ENCODE measurements around the gene ADRA2A. TPM values are rescaled to one million over a fixed set of nuclear protein-coding genes. Genes with fewer than 3 reads are reported as not detected.

ADRA2A gene
- total and polyA plus RNA-seq, 2 donors: 0.09 to 0.80 TPM

DNA sequence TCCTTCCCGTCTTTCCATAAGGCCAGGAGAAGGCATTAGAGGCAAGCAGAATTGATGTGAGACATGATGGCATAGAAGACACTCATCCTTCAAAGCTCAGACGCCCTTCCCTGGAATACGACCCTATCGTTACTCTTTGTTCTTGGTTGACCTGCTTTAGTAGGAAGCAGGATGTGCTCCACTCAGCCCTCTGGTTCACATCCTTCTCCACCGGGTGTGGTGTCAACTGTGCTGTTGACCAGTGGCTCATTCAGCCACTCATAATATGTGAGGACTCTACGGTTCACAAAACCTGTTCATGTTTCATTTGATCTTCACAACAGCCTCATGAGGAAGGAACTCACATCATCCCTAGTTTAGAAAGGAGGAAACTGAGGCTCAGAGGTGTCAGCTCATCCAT lies 47.1 kb downstream of the ADRA2A start:
- Histone ChIP-seq H3K36me3 (ENCODE audit: control insufficient read depth in 2 of 2, insufficient read depth in 2 of 2, low read length in 1 of 2) (no peaks in the 10 kb centered on the region), H3K4me1 (ENCODE audit: control insufficient read depth in 2 of 2, insufficient read depth in 2 of 2, low read length in 2 of 2) (no peaks in the 10 kb centered on the region), H3K4me3 (ENCODE audit: low read length in 2 of 2) (no peak overlapping the region), H3K27me3 (ENCODE audit: control insufficient read depth in 2 of 2, insufficient read depth in 1 of 2, low read length in 1 of 2) (no peaks in the 10 kb centered on the region), H3K27ac (ENCODE audit: low read depth in 1 of 2, low read length in 1 of 2) (no peak overlapping the region), H3K9me3 (ENCODE audit: control insufficient read depth in 2 of 2, insufficient read depth in 1 of 2, low read length in 1 of 2) (peaks cover 0 to 3% of the 10 kb centered on the region in 2 donors)
- 96% methylated on average over 6 of the region's 6 CpGs for WGBS
- DNase-seq (ENCODE audit: low read depth in 6 of 9, low spot score in 9 of 9): no peak

DNA sequence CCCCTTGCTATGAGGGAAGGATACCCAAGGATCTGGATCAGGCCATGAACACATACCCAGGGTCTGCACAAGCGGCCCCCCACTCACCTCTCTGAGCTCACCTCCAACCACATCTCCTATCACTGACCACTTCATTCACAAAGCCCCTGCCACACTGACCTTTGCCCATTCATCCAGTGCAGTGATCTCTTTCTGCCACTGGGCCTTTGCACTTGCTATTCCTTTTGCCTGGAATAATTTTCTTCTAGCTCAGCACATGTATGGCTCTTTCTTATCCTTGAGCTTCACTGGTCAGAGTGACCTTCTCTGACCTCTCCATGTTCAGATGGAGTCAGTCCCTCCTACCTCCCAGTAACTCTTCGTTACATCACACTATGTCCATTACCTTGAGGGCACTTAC lies 48.3 kb downstream of the ADRA2A start:
- Histone ChIP-seq H3K27me3 (ENCODE audit: control insufficient read depth in 2 of 2, insufficient read depth in 1 of 2, low read length in 1 of 2) (no peaks in the 10 kb centered on the region), H3K27ac (ENCODE audit: low read depth in 1 of 2, low read length in 1 of 2) (no peak overlapping the region), H3K4me3 (ENCODE audit: low read length in 2 of 2) (no peak overlapping the region), H3K36me3 (ENCODE audit: control insufficient read depth in 2 of 2, insufficient read depth in 2 of 2, low read length in 1 of 2) (no peaks in the 10 kb centered on the region), H3K9me3 (ENCODE audit: control insufficient read depth in 2 of 2, insufficient read depth in 1 of 2, low read length in 1 of 2) (peaks cover 0 to 3% of the 10 kb centered on the region in 2 donors), H3K4me1 (ENCODE audit: control insufficient read depth in 2 of 2, insufficient read depth in 2 of 2, low read length in 2 of 2) (no peaks in the 10 kb centered on the region)
- no peak for DNase-seq (ENCODE audit: low read depth in 6 of 9, low spot score in 9 of 9)
- WGBS: 90% methylated on average over 2 of the region's 2 CpGs

DNA sequence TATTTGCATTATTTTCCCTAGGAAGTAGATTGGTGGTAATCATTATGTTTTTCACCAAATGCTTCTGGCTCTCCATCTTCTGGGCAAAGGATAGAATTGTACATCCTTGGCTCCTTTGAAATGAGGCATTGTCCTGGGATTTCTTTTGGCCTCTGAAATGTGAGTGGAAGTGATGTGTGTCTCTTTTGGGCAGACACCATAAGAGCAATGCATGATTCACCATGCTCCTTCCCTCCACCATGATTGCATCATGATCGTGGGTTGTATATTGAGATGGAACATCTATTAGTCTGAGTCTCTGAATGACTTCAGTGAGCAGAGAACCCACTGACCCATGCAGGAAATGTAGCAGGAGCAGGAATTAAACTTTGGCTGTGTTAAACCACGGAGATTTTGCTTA lies 49.2 kb downstream of the ADRA2A start:
- no peak for DNase-seq (ENCODE audit: low read depth in 6 of 9, low spot score in 9 of 9)
- no peak overlapping the region for H3K27ac ChIP-seq (ENCODE audit: low read depth in 1 of 2, low read length in 1 of 2)
- 82% methylated on average over 2 of the region's 2 CpGs for WGBS
- H3K4me3 ChIP-seq (ENCODE audit: low read length in 2 of 2): no peak overlapping the region
- H3K27me3 ChIP-seq (ENCODE audit: control insufficient read depth in 2 of 2, insufficient read depth in 1 of 2, low read length in 1 of 2): no peaks in the 10 kb centered on the region
- H3K9me3 ChIP-seq (ENCODE audit: control insufficient read depth in 2 of 2, insufficient read depth in 1 of 2, low read length in 1 of 2): peaks cover 0 to 3% of the 10 kb centered on the region in 2 donors
- H3K4me1 ChIP-seq (ENCODE audit: control insufficient read depth in 2 of 2, insufficient read depth in 2 of 2, low read length in 2 of 2): no peaks in the 10 kb centered on the region
- no peaks in the 10 kb centered on the region for H3K36me3 ChIP-seq (ENCODE audit: control insufficient read depth in 2 of 2, insufficient read depth in 2 of 2, low read length in 1 of 2)

DNA sequence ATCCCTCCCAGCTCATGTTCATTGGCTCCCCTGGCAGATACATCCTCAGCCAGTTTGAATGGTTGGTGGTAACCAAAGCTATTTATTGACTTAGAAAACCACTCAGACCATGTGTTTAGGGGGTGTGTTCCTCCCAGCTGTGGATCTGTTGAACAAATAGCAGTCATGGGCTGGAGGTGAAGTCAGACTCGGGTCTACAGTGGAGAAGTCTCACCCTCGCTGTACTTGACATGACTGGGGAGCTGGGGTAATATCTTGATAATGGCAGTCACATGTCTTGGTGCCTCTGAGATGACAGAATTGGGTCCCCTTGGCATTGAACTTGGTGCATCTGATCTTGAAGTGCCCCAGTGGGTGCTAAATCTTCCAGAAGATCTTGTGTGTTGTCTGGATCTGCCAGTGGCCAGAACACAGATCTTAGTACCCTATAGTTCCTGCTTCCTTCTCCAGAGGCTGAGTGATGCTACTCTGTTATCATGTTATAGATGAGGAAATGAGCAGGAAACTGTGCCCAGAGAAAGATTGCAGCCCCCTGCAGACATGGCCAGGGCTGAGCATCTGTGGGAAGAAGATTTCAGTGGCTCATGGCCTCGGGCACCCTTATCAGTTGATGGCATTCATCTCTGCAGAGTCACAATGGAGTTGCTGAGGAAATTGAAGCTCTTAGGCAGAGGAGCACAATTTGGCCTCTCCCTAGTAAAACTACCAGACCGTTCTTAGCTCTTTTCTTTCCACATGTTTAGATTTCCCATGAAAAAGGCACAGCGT lies 50.4 kb downstream of the ADRA2A start:
- H3K27ac ChIP-seq (ENCODE audit: low read depth in 1 of 2, low read length in 1 of 2): no peak overlapping the region
- no peak for DNase-seq (ENCODE audit: low read depth in 6 of 9, low spot score in 9 of 9)

DNA sequence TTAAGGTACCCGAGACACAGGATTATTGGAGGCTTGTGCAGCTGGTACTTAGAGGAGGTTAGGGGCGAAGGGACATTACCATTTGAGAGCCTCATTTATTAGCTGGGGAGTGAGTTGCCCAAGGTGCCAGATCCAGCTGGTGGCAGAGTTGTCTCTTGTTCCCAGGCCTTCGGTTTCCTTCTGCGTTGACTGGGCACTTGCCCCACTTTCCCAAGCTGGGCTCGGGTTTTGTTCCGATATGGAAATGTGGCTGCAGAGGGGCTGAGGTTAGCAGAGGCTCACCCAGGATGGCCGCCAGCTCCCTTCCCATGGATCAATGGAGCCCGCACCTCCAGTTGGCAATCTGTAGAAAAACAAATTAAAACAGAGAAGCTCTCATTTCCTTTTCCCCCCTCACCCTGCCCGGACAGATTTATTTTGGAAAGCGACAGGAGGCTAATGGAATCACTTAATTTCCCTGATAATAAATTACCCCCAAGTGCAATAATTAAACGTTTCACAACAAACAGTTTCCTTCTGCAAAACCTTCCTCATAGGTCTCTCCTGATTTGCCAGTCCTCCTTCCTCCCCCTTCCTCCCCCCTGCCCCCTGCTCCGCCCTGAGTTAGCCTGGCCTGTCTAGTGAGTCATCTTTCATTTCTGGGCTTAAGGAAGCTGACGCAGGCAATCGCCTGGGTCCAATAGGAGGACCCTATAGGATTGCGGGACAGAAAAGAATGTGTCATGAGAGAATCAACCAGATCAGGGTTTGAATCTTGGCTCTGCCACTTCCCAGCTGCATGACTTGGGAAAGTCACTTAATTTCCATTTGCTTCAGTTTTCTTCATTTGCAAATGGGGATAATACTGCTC lies 51.7 kb downstream of the ADRA2A start:
- DNase-seq (ENCODE audit: low read depth in 6 of 9, low spot score in 9 of 9): no peak
- no peaks in the 10 kb centered on the region for H3K36me3 ChIP-seq (ENCODE audit: control insufficient read depth in 2 of 2, insufficient read depth in 2 of 2, low read length in 1 of 2)
- no peaks in the 10 kb centered on the region for H3K27me3 ChIP-seq (ENCODE audit: control insufficient read depth in 2 of 2, insufficient read depth in 1 of 2, low read length in 1 of 2)
- WGBS: 84% methylated on average over 15 of the region's 15 CpGs
- no peaks in the 10 kb centered on the region for H3K4me1 ChIP-seq (ENCODE audit: control insufficient read depth in 2 of 2, insufficient read depth in 2 of 2, low read length in 2 of 2)
- H3K4me3 ChIP-seq (ENCODE audit: low read length in 2 of 2): no peak overlapping the region
- peaks cover 0 to under 1% of the 10 kb centered on the region in 2 donors for H3K9me3 ChIP-seq (ENCODE audit: control insufficient read depth in 2 of 2, insufficient read depth in 1 of 2, low read length in 1 of 2)
- no peak overlapping the region for H3K27ac ChIP-seq (ENCODE audit: low read depth in 1 of 2, low read length in 1 of 2)

More for the DNA sequence above, 50.4 kb downstream of the ADRA2A start:
- Histone ChIP-seq H3K4me3 (ENCODE audit: low read length in 2 of 2) (no peak overlapping the region), H3K36me3 (ENCODE audit: control insufficient read depth in 2 of 2, insufficient read depth in 2 of 2, low read length in 1 of 2) (no peaks in the 10 kb centered on the region), H3K9me3 (ENCODE audit: control insufficient read depth in 2 of 2, insufficient read depth in 1 of 2, low read length in 1 of 2) (peaks cover 0 to 3% of the 10 kb centered on the region in 2 donors), H3K27me3 (ENCODE audit: control insufficient read depth in 2 of 2, insufficient read depth in 1 of 2, low read length in 1 of 2) (no peaks in the 10 kb centered on the region), H3K4me1 (ENCODE audit: control insufficient read depth in 2 of 2, insufficient read depth in 2 of 2, low read length in 2 of 2) (no peaks in the 10 kb centered on the region)
- WGBS: 61% methylated on average over 5 of the region's 5 CpGs

DNA sequence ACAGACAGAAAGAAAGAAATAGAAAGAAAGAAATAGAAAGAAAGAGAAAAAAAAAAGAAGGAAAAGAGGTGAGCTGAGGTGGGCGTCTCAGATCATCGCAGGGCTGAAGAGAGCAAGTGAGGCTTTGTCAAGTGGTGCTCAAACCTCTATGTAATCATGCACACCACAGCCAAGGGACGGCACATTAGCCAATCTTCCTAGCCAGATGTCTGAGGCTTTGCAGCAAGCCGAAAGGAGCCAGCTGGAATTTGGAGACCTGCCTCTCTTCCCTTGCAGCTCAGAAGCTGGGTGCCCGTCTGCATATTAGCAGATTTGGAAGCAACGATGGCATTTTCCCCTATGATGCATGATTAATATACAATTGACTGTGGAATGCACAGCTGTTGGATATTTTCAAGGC lies 52.5 kb downstream of the ADRA2A start:
- 96% methylated on average over 6 of the region's 6 CpGs for WGBS
- Histone ChIP-seq H3K4me1 (ENCODE audit: control insufficient read depth in 2 of 2, insufficient read depth in 2 of 2, low read length in 2 of 2) (no peaks in the 10 kb centered on the region), H3K27me3 (ENCODE audit: control insufficient read depth in 2 of 2, insufficient read depth in 1 of 2, low read length in 1 of 2) (no peaks in the 10 kb centered on the region), H3K36me3 (ENCODE audit: control insufficient read depth in 2 of 2, insufficient read depth in 2 of 2, low read length in 1 of 2) (no peaks in the 10 kb centered on the region), H3K27ac (ENCODE audit: low read depth in 1 of 2, low read length in 1 of 2) (no peak overlapping the region), H3K4me3 (ENCODE audit: low read length in 2 of 2) (no peak overlapping the region), H3K9me3 (ENCODE audit: control insufficient read depth in 2 of 2, insufficient read depth in 1 of 2, low read length in 1 of 2) (no peaks in the 10 kb centered on the region)
- no peak for DNase-seq (ENCODE audit: low read depth in 6 of 9, low spot score in 9 of 9)

DNA sequence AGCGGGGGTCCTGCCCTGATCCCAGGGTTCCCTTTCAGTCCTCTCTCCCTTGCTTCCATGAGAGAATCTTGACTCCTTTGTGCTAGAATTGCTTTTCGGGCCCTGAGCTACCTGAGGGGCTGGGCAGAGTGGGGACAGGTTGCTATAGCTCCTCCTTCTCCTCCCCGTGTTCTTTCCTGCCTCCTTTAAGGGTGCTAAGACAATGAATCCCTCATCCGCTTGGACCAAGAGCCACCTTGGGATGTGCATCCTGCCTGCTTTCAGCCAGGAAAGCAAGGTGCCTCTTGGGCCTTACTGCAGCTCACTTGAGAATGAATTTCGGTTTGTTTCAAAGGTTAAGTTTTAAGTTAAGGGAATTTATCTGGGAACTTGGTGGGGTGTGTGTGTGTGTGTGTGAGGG lies 53.6 kb downstream of the ADRA2A start:
- H3K36me3 ChIP-seq (ENCODE audit: control insufficient read depth in 2 of 2, insufficient read depth in 2 of 2, low read length in 1 of 2): no peaks in the 10 kb centered on the region
- H3K9me3 ChIP-seq (ENCODE audit: control insufficient read depth in 2 of 2, insufficient read depth in 1 of 2, low read length in 1 of 2): no peaks in the 10 kb centered on the region
- no peaks in the 10 kb centered on the region for H3K27me3 ChIP-seq (ENCODE audit: control insufficient read depth in 2 of 2, insufficient read depth in 1 of 2, low read length in 1 of 2)
- no peak overlapping the region for H3K4me3 ChIP-seq (ENCODE audit: low read length in 2 of 2)
- WGBS: 91% methylated on average over 5 of the region's 5 CpGs
- DNase-seq (ENCODE audit: low read depth in 6 of 9, low spot score in 9 of 9): no peak
- H3K27ac ChIP-seq (ENCODE audit: low read depth in 1 of 2, low read length in 1 of 2): no peak overlapping the region
- no peaks in the 10 kb centered on the region for H3K4me1 ChIP-seq (ENCODE audit: control insufficient read depth in 2 of 2, insufficient read depth in 2 of 2, low read length in 2 of 2)
